SK-N-SH treated with all-trans-retinoic acid at 6 μM for 48 hours (cell line): Measurements from ENCODE around the gene NANP.
"Not testable (repeated sequence)": the region's sequence is repeated elsewhere in the genome, so short reads cannot be mapped to it uniquely, and the experiment has no call there.

Experiments used
- CSDC2 ChIP-seq: fragments of 250-450 bp; sonication (Bioruptor Pico); IDR thresholded peaks from 2 replicates; pipeline ENCODE4 v1.5.0; 2020; ENCODE audit warnings: mild to moderate bottlenecking, moderate library complexity
- PATZ1 ChIP-seq: fragments of 250-450 bp; sonication (Bioruptor Pico); IDR thresholded peaks from 2 replicates; pipeline ENCODE4 v1.8.0; 2020; ENCODE audit warnings: mild to moderate bottlenecking, moderate library complexity, borderline replicate concordance
- ZFP3 ChIP-seq: fragments of 250-450 bp; sonication (Bioruptor Pico); IDR thresholded peaks from 2 replicates; pipeline ENCODE4 v1.5.0; 2020; ENCODE audit warnings: mild to moderate bottlenecking, moderate library complexity

- not testable (repeated sequence) for TF ChIP-seq PATZ1 (CRISPR knock-in tag); ZFP3; CSDC2
Measured at GRCh38 chr20:25630615-25631014, 6.8 kb upstream of the NANP start.
